ENCODE results near the gene BCAS1.
A peak's percentile ranks its signal among the peaks of the same experiment; 100 is the strongest.

Gene BCAS1

DNA sequence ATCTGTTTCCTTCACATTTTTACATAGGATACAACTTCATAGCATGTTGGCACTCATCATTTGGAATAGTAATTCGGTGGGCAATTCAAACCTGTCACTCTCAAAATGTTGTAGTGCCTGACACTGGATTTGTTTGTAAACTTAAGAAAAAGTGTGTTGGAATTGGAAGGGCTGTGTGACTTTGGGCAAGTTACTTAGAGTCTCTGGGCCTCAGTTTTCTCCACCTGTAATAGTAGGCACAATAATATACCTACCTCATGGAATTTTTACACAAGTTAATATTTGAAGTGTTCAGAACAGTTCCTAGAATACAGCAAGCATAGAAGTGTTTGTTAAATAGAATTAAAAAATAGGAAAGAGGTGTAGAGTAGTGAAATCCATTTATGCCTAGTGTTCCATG is 15.0 kb upstream of the BCAS1 start:
- TF ChIP-seq, protein P1, sequence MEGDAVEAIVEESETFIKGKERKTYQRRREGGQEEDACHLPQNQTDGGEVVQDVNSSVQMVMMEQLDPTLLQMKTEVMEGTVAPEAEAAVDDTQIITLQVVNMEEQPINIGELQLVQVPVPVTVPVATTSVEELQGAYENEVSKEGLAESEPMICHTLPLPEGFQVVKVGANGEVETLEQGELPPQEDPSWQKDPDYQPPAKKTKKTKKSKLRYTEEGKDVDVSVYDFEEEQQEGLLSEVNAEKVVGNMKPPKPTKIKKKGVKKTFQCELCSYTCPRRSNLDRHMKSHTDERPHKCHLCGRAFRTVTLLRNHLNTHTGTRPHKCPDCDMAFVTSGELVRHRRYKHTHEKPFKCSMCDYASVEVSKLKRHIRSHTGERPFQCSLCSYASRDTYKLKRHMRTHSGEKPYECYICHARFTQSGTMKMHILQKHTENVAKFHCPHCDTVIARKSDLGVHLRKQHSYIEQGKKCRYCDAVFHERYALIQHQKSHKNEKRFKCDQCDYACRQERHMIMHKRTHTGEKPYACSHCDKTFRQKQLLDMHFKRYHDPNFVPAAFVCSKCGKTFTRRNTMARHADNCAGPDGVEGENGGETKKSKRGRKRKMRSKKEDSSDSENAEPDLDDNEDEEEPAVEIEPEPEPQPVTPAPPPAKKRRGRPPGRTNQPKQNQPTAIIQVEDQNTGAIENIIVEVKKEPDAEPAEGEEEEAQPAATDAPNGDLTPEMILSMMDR (conservative IDR thresholded peaks at IDR 0.05) = no peak
- peak overlapping the region; percentile 51 for H3K27ac ChIP-seq

GRCh38 chr20:54084727-54085388 is 14.5 kb upstream of the BCAS1 start:
- peak overlapping the region; percentile 51 for H3K27ac ChIP-seq
- TF ChIP-seq, protein P1 (conservative IDR thresholded peaks at IDR 0.05) = no peak

- H3K27ac ChIP-seq = peak overlapping the region; percentile 51
- TF ChIP-seq, protein P1 (conservative IDR thresholded peaks at IDR 0.05) = no peak
Observed at GRCh38 chr20:54084193-54084592, 13.8 kb upstream of the BCAS1 start.

DNA sequence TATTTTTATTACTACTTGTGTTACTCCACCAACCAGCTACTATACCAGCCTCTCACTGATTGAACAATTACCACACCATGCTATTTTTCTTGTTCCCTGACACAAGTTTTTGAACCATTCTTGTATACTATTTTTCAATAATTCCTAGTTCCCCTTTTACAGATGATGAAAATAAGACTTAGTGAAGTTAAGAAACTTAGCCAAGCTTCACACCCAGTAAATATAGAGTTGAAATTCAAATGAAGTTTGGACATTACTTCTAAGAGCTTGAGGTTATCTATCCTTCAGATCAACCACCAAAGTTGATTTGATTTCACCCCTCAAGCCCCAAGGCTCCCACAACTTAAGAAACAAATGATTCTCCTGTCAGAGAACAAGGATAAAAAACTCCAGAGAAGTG is 13.1 kb upstream of the BCAS1 start:
- no peak overlapping the region for H3K27ac ChIP-seq
- TF ChIP-seq, protein P1 (conservative IDR thresholded peaks at IDR 0.05) = no peak

GRCh38 chr20:54082100-54082499 is 11.7 kb upstream of the BCAS1 start:
- TF ChIP-seq, protein P1 (conservative IDR thresholded peaks at IDR 0.05) = no peak

DNA sequence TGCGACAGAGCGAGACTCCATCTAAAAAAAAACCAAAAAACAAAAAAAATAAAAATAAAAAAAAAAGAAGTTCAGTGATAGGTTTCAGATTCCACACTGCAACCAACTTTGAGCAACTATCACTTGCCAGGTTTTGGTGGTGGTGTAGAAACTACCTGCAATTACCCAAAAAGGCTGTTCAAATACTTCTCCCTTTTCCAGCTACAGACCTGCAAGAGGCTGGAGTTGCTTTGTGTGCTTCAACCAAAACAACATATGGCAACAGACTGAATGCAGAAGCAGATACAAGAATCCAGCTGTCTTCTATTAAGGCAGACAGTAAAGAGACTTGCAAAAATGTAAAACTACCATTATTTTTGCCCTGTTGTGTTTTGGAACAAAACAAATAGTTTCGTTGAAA is 9.3 kb upstream of the BCAS1 start:
- H3K27ac ChIP-seq = no peak overlapping the region
- TF ChIP-seq, protein P1 (conservative IDR thresholded peaks at IDR 0.05) = no peak

More at GRCh38 chr20:54082100-54082499, 11.7 kb upstream of the BCAS1 start:
- H3K27ac ChIP-seq = no peak overlapping the region

GRCh38 chr20:54078296-54078984 is 8.0 kb upstream of the BCAS1 start:
- no peak overlapping the region for H3K27ac ChIP-seq
- TF ChIP-seq, protein P1 (conservative IDR thresholded peaks at IDR 0.05) = no peak

Data from VCaP (cell line).